ENCODE measurements around the gene LRRC32.

Gene LRRC32

GRCh38 chr11:76699451-76700091 lies 29.0 kb upstream of the LRRC32 start:
- no peak for DNase-seq (ENCODE audit: low spot score)

GRCh38 chr11:76698321-76699043 lies 27.9 kb upstream of the LRRC32 start:
- no peak for DNase-seq (ENCODE audit: low spot score)

- no peak for DNase-seq (ENCODE audit: low spot score)
Observed at GRCh38 chr11:76696756-76697155, 26.2 kb upstream of the LRRC32 start.

GRCh38 chr11:76695771-76696170 lies 25.2 kb upstream of the LRRC32 start:
- no peak for DNase-seq (ENCODE audit: low spot score)

- no peak for DNase-seq (ENCODE audit: low spot score)
Observed at GRCh38 chr11:76695133-76695532, 24.6 kb upstream of the LRRC32 start.

- no peak for DNase-seq (ENCODE audit: low spot score)
Observed at GRCh38 chr11:76694664-76695063, 24.1 kb upstream of the LRRC32 start.

- no peak for DNase-seq (ENCODE audit: low spot score)
Observed at GRCh38 chr11:76693806-76694205, 23.3 kb upstream of the LRRC32 start.

GRCh38 chr11:76692956-76693355 lies 22.4 kb upstream of the LRRC32 start:
- no peak for DNase-seq (ENCODE audit: low spot score)

- DNase-seq (ENCODE audit: low spot score) = no peak
Observed at GRCh38 chr11:76691655-76692054, 21.1 kb upstream of the LRRC32 start.

GRCh38 chr11:76690736-76691135 lies 20.2 kb upstream of the LRRC32 start:
- no peak for DNase-seq (ENCODE audit: low spot score)

- DNase-seq (ENCODE audit: low spot score) = no peak
Observed at GRCh38 chr11:76689313-76690260, 19.0 kb upstream of the LRRC32 start.

GRCh38 chr11:76688146-76688545 lies 17.6 kb upstream of the LRRC32 start:
- DNase-seq (ENCODE audit: low spot score) = no peak

- no peak for DNase-seq (ENCODE audit: low spot score)
Observed at GRCh38 chr11:76686261-76687079, 15.9 kb upstream of the LRRC32 start.

GRCh38 chr11:76685831-76686230 lies 15.3 kb upstream of the LRRC32 start:
- DNase-seq (ENCODE audit: low spot score) = no peak

GRCh38 chr11:76685237-76685636 lies 14.7 kb upstream of the LRRC32 start:
- no peak for DNase-seq (ENCODE audit: low spot score)

- no peak for DNase-seq (ENCODE audit: low spot score)
Observed at GRCh38 chr11:76684516-76684915, 14.0 kb upstream of the LRRC32 start.

- DNase-seq (ENCODE audit: low spot score) = no peak
Observed at GRCh38 chr11:76683161-76684095, 12.9 kb upstream of the LRRC32 start.

- DNase-seq (ENCODE audit: low spot score) = no peak
Observed at GRCh38 chr11:76682684-76683083, 12.1 kb upstream of the LRRC32 start.

GRCh38 chr11:76682106-76682505 lies 11.6 kb upstream of the LRRC32 start:
- DNase-seq (ENCODE audit: low spot score) = no peak

All from pons (tissue), 1 donor.